ENCODE data around the gene TRA2A.
"Not testable (repeated sequence)": the region's sequence is repeated elsewhere in the genome, so short reads cannot be mapped to it uniquely, and the experiment has no call there.

TRA2A gene

DNA sequence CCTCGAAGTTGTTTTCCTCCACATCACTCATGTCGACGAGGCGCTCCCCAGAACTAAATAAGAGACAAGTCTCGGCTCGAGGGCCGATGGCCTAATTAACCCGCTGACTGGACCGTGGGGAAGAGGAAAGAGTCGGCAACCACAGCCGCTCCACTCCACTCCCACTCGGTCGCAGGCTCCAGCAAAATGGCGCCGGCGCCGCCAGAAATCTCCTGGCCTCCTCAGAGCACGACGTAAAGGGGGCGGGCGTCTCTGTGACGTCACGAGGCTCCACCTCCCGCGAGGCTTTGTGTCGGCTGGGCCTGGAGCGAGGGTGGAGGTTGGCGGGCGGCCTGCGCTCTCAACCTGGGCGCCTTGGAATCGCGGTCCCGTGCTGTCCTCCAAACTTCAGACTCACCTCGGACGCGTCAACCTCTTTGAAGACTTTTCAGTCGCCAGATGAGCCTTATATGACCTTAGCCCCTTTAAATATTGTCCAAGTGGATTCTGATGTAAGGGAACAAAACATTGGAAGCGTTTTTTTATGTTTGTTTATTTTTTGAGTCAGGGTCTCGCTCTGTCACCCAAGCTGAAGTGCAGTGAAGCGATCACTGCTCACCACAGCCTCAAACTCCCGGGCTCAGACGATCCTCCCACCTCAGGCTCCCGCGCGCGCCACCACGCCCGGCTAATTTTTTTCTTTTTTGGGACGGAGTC is at the start of gene TRA2A:
Gene TRA2A, minus strand, starts transcription at position 188 of the 696 bp plus-strand sequence. Its CDS starts 157 bp downstream, at position 31.
- DNase-seq, result peak; percentile 89

DNA sequence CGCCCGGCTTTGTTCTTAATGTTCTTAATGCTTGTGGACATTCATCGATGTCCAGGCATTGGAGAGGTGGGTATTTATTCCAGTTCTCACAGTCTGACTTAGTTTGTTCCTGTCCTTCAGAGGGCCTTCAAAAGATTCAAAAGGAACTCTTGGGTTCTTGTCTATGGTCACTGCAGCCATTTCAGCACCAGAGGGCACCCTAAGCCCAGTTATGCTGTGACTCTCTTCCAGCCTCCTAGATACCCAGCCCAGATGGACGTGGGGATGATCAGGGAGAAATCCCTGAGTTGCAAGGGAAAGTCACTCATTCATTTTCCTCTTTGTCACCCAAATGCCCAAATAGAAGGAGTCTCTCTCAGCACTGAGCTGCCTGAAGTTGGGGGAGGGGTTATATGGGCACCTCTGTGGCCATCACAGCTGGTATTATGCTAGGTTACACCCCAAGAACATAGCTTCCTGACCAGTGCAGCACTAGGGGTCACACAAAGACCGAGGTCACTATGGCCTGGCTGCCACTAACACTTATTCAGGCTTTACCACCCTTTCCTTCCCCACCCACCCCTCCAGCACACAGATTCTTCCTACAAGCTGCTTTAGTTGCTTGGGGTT is 38.9 kb upstream of the TRA2A start:
- DNase-seq, result peak; percentile 8

DNA sequence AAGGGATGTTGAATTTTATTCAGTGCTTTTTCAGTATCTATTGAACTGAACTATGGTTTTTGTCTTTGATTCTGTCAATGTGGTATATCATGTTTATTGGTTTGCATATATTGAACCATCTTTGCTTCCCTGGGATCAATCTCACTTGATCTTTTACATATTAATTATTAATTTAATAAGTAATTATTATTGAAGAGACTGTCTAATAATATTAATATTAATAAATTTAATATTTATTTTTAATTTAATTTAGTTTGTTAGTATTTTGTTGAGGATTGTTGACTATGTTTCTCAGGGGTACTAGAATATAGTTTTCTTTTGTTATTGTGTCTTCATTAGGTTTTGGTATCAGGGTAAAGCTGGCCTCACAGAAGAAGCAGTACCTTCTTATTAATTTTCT is 26.5 kb upstream of the TRA2A start:
- no peak for DNase-seq

DNA sequence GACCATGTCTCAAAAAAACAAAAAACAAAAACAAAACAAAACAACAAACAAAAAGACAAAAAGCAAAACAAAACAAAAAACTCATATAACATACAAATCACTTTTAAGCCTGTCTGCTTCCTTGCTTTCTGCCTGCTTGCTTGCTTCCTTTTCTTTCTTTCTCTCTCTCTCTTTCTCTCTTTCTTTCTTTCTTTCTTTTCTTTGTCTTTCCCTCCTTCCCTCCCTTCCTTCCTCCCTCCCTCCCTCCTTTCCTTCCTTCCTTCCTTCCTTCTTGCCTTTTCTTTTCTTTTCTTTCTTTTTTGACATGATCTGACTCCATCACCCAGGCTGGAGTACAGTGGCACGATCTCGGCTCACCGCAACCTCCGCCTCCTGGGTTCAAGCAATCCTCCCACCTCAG is 15.9 kb upstream of the TRA2A start:
- DNase-seq, result no peak

DNA sequence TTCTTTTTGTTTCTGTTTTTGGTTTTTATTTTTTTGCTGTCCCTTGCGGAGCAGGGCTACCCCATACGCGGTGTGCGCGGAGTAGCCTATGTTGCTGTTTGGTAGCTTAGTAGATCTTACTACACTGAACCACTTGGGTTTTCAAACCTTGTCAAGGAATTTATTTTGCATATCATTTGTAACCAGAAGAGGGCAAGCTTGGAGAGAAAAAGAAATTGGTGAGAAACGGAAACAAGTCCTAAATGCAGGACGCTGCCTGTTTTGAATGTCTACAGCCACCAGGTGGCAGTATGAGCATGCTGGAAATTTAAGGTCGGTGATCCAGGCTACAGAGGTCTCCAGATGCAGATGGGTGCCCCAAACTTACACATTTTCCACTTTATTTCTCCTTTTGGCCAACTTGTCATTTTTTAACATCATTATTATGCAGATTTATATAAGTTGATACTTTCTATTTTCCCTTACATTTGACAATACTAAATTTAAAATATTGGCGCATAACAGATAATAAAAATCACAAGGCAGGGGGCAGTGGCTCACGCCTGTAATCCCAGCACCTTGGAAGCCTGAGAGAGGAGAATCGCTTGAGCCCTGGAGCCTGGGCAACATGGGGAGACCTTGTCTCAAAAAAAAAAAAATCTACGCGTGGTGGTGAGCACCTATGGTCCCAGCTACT is 15.3 kb upstream of the TRA2A start:
- peak; percentile 73 for DNase-seq

DNA sequence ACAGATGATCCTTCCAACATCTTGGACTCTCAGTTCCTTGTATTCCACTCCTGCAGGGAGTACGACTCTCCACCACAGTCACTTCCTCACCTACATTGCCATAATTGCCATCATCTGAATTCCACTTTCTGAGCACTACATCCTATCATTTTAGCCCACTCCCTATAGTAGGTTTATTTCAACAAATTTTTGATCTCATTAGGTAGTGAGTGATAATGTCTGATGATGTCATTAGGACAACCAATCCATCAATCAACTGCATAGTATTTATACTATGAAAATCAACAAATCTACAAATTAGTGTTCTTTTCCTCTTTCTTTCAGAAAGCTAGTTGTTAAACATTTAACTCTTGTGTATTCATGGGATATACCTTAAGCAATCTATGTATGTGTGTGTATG is 13.7 kb upstream of the TRA2A start:
- DNase-seq, result no peak

DNA sequence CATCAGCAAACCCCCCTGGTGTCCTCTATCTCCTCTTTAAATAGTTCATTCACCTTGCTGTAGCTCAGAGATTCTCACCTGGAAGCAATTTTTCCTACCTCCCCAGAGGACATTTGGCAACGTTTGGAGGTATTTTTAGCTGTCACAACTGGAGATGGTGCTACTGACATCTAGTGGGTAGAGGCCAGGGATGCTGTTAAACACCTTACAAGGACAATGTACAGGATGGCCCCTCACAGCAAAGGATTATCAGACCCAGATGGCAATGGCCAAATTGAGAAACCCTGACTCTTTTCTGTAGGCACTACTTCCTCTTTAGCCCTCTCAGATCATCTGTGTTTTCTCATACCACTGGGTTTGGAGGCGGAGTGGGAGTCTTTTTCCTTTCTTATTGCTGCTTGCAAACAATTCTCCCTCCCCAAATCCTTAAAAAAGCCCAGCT is 13.2 kb upstream of the TRA2A start:
- no peak for DNase-seq

DNA sequence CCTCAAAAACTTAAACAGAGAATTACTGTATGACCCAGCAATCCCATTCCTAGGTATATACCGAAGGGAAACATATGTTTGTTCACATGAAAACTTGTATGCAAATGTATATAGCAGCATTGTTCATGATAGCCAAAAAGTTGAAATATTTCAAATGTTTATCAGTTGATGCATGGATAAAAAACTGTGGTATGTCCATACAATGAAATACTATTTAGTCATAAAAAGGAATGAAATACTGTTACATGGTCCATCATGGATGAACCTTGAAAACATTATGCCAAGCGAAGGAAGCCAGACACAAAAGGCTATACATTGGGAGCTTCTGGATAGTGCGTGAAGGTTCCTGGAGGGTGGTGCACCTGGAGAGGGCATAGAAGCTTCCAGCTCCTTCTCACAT is 11.0 kb upstream of the TRA2A start:
- DNase-seq, result no peak

DNA sequence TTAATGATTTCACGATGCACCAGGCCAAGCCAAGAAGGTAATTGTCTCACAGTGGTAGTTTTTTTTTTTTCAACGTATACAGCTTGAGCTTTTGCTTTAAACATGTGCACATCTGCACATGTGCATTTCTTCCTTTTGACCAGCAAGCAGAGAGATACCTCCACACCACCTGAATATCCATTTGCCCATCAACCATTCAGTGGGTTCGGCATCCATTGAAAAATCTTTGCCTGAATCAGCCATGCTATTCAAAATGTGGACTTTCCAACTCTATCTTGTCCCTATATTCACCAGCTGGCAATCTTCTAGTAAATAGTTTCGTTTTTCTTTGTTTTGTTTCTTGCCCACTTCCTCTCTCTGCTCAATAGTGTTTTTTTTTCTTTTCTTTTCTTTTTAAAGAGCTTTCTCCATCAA is 7.7 kb upstream of the TRA2A start:
- DNase-seq, result no peak

DNA sequence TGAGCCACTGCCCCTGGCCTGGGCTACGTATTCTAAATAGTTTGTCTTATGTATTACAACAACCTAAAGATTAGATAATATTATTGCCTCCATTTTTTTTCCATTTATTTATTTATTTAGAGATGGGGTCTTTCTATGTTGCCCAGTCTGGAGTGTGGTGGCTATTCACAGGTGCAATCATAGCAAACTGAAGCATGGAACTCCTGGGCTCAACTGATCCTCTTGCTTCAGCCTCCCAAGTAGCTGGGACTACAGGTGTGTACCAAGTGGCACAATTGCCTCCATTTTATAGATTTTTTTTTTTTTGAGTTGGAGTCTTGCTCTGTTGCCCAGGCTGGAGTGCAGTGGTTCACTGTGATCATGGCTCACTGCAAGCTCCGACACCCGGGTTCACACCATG is 6.5 kb upstream of the TRA2A start:
- no peak for DNase-seq

DNA sequence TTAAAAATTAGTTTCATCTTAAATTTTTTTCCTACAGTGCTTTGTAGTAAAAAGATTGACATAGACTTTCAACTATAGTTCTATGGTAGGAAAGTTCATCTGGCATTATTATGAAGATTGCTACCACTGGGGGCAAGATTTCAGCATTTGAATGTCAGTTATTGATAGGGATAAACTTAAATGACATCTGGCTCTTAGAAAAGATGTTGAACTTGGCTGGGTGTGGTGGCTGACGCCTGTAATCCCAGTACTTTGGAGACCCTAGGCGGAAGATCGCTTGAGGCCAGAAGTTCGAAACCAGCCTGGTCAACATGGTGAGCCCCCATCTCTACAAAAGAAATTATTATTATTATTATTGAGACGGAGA is 1.4 kb upstream of the TRA2A start:
- no peak for DNase-seq

DNA sequence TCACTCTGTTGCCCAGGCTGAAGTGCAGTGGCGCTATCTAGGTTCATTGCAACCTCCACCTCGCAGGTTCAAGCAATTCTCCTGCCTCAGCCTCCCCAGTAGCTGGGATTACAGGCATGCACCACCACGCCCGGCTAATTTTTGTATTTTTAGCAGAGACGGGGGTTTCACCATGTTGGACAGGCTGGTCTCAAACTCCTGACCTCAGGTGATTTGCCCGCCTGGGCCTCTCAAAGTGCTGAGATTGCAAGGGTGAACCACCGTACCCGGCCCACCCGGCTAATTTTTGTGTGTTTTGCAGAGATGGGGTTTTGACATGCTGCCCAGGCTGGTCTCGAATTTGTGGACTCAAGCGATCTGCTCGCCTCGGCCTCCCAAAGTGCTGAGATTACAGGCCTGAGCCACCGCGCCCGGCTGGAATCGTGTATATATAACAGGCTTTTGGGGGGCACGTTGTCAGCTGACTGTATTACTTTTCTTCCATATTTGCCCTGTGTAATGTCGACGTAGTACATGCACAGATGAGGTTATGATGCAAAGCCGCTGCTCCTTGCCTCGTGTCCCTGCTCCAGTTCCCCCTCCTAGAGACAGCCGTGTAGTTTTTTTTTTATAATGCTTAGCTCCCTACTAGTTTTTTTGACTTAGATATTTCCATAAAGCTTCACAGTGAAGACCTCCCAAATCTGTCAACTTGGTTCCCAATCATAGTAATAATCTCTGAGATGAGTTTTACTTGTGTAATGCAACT is 883 bp upstream of the TRA2A start:
- DNase-seq, result no peak

DNA sequence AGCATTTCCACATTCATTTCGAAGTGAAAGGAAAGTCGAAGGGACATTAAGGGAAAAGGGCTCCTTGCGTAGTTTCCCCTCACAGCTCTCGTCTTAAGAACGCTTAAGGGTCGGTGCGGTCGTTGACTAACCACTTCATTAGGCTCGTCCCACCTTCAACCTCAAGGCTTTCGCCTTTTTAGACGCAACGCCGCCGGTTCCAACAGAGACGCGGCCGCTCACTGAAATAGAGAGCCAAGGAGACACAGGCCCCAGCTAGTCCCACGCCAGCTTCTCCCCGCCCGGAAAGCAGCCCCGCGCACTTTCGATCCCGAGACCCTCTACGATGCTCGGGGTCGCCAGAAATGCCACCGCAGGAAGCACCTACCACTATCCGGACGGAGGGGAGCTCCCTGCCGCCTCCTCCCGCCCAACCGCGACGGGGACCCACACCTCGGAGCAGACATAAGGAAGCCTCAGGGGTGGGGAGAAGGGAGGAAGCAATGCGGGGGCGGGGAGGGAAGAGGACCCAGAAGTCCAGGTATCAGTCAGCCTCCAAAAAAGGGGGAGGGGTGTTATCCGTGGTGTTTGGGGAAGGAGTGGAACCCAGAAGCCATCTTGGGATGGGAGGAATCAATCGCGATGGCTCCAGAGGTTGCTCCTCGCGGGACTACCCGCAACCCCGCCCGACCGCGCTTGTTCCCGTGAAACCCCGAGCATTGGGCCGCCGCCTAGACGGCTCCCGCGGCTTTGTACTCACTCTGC is 559 bp downstream of the TRA2A start:
- DNase-seq, result peak; percentile 33

DNA sequence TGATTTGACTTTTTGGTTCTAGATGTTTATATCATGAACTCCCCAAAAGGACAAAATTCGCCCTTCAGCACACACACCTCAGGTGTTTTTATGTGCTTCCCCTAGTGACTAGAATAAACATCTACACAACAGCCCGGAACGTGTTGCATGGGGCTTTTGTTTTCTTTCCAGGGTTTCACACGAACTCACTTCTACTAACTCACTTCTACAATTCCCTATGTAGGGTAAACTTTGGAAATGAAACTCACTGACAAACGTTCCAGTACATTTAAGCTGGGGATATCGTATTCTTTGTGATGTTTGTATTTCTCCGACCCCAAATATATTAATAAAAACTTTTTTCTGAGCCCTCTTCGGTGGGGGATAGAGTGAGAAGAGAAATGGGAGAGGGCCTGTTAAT is 1.4 kb downstream of the TRA2A start:
- DNase-seq, result no peak

DNA sequence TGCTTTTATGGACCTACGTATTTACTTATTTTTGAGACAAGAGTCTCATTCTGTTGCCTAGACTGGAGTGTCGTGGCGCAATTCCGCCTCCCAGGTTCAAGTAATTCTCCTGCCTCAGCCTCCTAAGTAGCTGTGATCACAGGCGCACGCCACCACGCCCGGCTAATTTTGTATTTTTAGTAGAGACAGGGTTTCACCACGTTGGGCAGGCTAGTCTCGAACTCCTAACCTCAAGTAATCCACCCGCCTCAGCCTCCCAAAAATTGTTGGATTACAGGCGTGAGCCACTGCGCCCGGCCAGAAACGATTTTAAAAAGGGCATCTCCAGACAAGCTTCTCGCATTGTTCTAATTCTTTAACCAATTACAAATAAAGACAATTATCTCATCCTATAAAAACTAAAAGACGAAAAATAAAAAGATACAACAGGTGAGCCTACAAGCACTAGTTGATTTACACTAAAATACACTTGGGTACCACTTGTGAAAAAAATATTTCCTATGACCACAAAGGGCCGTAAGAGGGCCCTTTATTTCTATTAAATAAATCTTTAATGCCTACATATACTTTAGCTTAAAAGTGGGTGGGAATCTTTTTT is 2.4 kb downstream of the TRA2A start:
- DNase-seq, result no peak

DNA sequence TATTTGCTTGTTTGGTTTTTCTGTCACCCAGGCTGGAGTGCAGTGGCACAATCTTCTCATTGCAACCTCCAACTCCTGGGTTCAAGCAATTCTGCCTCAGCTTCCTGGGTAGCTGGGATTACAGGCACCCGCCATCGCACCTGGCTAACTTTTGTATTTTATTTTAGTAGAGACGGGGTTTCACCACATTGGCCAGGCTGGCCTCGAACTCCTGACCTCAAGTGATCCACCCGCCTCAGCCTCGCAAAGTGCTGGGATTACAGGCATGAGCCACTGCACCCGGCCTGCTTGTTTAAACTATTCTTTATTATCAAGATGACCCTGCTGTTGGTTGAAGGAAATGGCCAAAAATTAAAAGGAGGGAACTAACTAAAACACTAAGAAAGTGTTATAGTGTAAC is 6.2 kb downstream of the TRA2A start:
- not testable (repeated sequence) for DNase-seq

DNA sequence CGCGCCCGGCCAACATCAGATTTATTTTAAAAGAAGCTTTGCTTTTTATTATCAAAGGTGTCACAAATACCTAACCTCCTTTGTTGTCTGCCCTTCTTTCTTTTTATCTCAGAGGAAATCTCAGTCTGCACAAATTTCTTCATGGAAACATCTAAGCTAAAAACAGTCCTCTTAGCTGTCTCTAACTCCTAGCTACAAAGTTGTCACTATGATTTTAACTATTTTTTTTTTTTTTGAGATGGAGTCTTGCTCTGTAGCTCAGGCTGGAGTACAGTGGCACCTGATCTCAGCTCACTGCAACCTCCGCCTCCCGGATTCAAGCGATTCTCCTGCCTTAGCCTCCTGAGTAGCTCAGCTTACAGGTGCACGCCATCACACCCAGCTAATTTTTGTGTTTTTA is 7.3 kb downstream of the TRA2A start:
- no peak for DNase-seq

DNA sequence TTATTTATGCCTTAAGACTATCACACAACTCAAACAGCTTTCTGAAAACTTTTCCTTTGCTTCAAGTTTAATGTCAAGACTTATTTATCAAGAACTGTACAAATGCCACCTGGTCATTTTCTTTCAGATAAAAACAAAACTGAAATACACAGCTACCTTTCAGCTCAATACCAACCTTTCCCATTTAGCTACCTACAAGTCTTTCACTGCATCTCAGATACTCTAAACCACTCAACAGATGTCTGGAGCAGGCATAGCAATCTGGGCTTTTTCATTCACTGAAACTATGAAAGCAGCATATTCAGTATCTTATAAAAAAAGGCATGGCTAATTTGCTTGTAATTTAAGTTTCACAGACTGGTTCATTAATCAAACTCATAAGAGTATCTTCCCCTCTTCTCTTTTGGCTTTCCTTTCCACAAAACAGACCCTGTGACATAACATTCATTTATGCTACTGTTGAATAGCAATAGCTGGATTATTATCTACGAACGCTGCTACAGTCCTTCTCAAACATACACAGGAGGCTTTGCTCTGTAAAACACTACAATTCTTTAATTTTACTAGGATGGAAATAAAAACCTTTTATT is 8.2 kb downstream of the TRA2A start:
- DNase-seq, result no peak

DNA sequence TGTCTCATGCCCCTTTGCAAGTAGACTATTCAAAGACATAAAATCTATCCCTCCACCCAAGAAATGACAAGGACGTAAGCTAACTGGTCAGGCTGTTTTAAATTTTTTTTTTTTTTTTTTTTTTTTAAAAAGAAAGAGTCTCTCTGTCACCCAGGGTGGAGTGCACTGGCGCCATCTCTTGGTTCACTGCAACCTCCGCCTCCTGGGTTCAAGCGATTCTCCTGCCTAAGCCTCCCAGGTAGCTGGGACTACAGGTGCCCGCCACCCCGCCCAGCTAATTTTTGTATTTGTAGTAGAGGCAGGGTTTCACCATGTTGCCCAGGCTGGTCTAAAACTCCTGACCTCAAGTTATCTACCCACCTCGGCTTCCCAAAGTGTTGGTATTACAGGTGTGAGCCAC is 11.2 kb downstream of the TRA2A start:
- DNase-seq, result no peak

DNA sequence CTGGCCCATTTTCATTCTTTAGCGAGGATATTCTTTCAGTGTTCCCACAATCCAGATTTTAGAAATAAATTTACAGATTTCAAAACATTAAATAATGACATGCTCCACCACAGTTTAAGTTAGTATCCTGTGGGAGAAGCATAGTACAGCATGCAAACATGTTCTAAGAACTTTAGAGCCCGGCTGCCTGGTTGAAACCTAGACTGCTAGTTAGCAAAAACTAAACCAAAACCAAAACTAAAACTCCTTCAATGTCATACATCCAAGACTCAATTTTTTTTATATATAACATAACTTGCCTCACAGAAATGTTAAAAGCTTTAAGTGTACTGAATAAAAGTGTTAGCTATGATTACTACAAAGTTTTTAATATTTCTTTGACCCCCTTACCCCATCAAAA is 17.0 kb downstream of the TRA2A start:
- DNase-seq, result no peak

DNA sequence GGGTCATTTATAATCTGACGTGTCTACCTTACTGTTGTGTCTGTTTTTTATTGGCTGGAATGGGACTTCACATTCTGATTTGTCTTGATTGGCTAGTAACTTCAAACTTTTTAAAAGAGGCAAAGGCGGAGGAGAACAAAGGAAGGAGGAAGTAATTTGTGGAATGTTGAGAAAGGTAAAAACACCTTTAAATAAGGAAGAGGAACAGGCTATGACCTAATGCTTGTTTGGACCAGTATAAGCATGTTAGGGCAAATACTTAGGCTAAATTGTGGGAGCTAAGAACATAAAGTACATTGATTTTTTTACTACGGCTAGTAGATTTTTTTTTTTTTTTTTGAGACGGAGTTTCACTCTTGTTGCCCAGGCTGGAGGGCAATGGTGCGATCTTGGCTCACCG is 18.0 kb downstream of the TRA2A start:
- DNase-seq, result not testable (repeated sequence)

DNA sequence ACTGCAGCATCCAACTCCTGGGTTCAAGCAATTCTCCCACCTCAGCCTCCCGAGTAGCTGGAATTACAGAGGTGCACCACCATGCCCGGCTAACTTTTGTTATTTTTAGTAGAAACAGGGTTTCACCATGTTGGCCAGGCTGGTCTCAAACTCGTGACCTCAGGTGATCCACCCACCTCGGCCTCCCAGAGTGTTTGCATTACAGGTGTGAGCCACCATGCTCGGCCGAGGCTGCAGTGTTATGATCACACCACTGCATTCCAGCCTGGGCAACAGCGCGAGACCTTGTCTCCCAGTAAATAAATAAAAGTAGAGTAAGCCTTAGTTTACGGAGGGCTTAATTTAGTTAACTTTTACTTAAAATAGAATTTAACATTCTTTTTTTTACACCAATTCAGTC is 37.8 kb downstream of the TRA2A start:
- no peak for DNase-seq

Data from GDM1 (cell line).